Measurements from ENCODE around the gene ASIC3.
"Not testable (repeated sequence)": the region's sequence is repeated elsewhere in the genome, so short reads cannot be mapped to it uniquely, and the experiment has no call there.

The ASIC3 gene

DNA sequence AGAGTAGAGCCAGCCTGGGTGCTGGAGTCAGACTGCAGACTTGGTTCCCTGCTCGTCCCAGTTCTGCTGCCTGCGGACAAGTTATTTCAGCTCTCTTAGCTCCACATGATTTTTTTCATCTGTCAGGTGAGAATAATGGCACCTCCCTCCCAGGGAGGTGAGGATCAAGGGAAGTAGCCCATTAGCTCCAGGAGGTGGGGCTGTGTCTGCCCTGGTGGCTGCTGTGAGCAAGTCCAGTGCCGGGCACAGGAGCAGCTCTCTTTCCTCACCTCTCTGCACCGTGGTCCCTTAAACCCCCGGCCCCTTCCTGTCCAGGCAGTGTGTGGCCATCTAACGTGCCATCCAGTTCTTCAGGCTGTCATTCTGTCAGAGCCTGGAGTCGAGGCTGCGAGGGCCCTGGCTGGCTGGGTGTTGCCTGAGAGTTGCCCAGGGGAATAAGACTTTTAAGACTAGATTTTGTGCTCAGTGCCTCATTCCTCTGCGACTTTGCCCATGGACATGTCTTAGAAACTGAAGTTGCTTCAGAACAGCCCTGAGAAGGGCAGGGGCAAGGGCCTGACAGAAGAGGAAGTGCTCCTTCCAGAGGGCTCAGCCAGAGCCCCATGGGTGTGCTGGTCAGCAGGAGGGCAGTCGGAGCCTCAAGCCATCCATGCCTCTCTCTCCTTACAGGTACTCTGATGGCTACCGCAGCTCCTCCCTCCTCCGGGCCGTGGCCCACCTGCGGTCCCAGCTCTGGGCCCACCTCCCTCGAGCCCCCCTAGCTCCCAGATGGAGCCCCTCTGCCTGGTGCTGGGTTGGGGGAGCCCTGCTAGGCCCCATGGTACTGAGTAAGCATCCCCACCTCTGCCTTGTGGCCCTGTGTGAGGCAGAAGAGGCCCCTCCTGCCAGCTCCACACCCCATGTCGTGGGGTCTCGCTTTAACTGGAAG lies 15.1 kb upstream of the ASIC3 start:
- DNase-seq (ENCODE audit: low read depth in 2 of 2): no peak

DNA sequence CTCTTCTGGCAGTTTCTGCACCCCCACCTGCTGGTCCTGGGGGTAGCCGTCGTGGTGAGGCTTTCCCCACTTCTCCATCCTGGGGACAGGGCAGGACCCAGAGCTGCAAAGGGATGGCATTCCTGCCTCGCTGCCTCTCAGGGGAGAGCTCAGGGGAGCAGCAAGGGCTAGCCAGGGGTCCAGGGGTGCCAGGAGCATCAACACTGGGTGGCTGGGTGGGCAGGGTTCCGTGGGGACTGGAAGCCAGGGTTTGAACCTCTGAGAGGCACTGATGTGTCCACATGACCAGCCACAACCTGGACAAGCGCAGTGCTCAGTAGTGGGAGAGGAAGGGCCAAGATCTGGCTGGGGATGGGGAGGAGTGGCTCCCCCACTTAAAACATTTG lies 14.5 kb upstream of the ASIC3 start:
- no peak for DNase-seq (ENCODE audit: low read depth in 2 of 2)

DNA sequence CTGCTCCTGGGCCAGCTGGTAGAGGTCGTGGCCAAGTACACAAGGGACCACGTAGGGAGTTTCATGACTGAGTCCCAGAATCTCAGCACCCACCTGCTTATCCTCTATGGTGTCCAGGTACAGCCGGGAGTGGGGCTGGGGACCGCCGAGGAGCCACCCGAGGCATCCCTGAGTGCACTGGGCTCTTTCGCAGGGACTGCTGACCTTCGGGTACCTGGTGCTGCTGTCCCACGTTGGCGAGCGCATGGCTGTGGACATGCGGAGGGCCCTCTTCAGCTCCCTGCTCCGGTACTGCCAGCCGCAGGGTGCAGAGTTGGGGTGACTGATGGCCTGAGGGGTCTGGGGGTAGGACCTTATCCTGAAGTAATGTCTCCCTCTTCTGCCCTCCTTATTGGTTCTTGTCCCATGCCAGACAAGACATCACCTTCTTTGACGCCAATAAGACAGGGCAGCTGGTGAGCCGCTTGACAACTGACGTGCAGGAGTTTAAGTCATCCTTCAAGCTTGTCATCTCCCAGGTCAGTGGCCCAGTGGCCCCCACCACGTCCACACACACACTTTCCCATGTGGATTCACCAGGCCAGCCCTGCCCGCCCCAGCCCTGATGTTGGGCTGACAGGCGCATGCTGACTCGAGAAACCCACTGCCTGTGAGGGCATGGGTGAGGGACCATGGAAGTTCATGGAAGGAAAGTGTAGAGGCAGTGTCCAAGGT lies 13.9 kb upstream of the ASIC3 start:
- DNase-seq (ENCODE audit: low read depth in 2 of 2): no peak

DNA sequence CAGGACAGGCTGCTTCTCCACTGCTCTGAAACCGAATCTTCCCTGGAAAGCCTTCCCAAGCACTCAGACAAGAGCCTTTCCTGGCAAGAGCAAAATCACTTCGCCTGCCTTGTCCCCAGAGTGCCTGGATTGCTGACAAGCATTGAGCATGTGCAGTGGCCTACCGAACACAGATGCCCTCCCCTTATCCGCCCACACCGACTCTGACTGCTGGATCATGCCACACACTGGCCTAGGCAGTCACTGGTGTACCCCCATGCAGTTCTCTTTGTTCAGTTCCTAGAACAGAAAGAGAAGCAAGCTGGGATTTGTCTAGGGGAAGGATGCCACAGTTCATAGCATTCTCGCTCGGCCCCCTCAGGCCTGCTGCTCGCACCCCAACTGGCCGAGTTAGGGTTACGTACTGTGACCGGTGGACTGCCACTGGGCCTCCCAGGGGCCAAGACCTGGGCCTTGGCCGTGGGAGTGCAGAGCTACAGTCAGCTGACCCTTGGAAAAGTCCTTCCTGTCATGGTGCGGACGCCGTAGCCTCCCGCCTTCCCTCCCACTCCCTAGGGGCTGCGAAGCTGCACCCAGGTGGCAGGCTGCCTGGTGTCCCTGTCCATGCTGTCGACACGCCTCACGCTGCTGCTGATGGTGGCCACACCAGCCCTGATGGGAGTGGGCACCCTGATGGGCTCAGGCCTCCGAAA lies 13.2 kb upstream of the ASIC3 start:
- no peak for DNase-seq (ENCODE audit: low read depth in 2 of 2)

DNA sequence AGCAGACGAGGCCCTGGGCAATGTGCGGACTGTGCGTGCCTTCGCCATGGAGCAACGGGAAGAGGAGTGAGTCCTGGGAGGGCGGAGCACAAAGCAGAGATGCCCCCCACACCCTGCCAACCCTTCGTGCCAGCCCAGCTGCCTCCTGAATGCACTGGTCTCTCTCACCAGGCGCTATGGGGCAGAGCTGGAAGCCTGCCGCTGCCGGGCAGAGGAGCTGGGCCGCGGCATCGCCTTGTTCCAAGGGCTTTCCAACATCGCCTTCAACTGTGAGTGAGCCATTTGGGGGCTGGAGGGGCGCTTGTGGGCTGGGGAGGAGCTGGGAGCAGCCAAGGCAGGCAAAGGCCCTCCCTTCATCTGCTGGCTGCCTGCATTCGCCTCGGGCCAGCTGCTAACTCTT lies 12.4 kb upstream of the ASIC3 start:
- no peak for DNase-seq (ENCODE audit: low read depth in 2 of 2)

DNA sequence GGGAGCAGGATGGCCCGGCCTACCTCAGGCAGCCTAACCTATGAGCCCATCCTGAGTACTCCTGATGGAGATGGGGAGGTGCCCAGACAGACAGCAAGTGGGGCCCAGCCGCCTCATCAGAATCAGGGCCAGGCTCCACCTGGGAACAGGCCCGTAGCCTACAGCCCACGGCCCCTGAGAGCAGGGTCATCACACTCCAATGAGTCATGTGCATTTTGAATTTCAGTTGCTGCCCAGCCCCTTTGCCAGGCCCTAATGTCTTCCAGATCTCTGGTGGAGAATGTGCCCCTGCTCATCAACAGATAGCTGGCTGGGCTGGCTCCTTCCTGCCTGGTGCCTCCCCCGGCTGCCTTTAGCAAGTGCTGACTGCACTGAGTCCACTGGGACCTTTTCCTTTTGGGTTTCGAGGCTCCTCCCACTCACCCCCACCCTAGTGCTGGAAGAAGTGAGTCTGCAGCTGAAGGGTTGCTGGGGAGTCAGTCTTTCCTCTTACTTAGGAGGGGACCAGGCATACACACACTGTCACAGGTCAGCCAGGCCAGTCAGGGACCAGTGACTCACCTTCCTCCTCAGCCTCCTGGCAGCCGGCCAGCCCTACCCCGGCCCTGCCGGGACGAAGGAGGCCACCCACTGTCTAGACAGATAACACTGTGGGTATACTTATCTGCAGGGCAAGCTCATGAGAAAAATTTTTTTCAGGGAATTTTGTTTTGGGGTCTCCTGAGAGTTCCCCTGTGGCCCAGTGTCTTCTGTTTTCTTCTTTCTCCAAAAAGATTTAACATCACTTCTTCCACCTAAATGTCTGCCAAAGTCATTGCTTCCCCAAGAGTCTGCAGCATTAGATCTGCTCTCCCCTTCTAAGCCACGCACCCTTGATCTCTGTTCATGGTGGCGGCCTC lies 9.1 kb upstream of the ASIC3 start:
- DNase-seq (ENCODE audit: low read depth in 2 of 2): peak; percentile 73

DNA sequence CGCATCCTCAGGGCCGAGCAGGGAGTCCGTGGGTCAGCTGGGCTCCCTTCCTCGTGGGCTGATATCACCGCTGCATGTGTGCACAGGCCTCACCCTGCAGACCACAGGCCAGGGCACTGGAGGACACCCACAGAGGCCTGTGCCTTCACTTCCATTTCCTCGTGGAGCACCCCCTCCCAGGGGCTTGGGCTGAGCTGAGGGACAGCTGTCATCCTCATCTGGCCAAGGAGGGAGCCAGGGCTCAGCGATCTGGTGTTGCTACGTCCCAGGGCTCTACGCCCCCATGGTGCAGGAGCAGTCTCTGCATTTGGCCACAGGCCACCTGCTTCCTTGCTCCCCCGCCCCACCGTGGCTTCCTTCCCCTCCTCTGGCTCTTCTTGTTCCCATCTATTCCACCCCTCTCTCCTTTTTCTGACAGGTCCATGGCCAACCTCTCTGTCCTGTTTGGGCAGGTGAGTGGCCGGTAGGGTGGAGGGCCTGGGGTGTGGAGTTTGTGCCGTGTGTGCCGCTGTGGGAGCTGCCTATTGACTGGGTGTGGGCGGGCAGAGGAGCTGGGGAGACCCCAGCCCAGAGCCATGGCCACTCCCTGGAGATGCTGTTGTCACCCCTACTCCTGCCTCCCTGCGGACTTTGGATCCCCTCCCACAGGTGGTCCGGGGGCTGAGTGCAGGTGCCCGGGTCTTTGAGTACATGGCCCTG lies 8.3 kb upstream of the ASIC3 start:
- DNase-seq (ENCODE audit: low read depth in 2 of 2): no peak

DNA sequence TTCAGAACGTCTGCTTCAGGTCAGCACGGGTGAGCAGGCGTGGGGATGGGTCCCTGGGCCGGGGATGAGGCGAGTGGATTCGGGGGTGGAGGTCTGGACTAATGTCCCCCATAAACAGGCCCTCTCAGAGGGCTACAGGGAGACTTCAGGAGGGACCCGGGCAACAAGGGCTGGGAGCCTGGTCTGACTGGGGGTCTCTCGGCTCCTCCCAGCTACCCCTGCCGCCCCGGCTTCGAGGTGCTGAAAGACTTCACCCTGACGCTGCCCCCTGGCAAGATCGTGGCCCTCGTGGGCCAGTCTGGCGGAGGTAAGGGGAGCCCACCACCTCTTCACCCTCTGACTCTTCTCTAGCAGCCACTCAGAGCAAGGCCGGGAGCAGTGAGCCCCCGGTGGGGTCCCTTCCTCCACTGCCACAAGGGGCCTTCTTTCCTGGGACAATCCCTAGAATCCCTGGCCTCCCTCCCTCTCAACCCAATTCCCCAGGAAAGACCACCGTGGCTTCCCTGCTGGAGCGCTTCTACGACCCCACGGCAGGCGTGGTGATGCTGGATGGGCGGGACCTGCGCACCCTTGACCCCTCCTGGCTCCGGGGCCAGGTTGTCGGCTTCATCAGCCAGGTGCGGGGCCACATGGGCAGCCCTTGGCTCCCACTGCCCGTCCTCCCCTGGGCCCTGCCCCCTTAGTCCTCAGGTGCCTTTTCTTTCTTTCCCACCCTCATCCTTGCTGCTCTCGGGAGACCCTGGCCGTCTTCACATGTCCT lies 7.5 kb upstream of the ASIC3 start:
- DNase-seq (ENCODE audit: low read depth in 2 of 2): no peak

DNA sequence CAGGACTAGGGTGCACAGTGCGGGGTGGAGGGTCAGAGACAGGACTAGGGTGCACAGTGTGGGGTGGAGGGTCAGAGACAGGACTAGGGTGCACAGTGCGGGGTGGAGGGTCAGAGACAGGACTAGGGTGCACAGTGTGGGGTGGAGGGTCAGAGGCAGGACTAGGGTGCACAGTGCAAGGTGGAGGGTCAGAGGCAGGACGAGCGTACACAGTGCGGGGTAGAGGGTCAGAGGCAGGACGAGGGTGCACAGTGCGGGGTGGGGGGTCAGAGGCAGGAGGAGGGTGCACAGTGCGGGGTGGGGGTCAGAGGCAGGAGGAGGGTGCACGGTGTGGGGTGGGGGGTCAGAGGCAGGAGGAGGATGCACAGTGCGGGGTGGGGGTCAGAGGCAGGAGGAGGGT lies 4.9 kb upstream of the ASIC3 start:
- DNase-seq (ENCODE audit: low read depth in 2 of 2): not testable (repeated sequence)

DNA sequence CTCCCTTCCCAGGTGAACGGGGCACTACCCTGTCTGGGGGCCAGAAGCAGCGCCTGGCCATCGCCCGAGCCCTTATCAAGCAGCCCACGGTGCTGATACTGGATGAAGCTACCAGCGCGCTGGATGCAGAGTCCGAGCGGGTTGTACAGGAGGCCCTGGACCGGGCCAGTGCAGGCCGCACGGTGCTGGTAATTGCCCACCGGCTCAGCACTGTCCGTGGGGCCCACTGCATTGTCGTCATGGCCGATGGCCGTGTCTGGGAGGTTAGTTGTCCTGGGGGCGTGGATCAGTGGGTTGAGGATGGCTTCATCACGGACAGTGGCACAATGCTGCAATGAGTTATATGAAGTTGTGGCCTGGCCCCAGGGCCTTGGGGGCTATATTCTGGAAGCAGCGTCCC lies 4.4 kb upstream of the ASIC3 start:
- no peak for DNase-seq (ENCODE audit: low read depth in 2 of 2)

DNA sequence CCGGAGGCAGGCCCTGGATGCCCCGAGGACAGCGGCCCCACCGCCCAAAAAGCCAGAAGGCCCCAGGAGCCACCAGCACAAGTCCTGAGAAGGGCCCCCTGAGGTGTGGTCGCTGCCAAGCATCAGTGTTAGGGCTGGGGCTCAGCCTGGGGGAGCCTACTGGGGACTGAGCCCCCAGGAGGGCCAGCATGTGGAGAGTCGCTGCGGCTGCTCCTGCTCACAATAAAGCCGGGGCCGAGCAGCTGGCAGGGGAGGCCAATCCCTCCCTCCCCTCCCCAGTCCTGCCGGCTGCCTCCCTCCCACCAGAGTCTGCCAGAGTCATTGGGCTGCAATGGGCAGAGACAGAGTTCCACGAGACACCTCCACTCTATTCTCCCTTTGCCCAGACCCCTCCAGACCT lies 3.1 kb upstream of the ASIC3 start:
- DNase-seq (ENCODE audit: low read depth in 2 of 2): no peak

DNA sequence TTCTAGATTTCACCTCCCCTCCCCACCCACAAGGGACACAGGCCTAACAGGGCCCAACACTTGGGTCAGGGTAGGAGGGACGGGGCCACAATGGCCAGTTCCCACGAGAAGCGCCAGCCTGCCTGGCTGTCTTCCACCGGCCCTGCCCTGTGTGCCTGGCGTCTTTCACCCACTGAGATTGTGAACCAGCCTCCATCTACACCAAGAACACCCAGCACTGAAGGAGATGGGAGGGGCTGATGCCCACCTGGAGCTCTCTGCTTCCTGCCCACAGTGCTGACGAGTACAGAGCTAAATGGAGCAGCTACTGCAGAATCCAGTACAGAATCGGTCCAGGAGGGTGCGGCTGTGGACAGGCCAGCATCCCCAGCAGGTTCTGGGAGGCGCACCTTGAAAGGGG lies 2.4 kb upstream of the ASIC3 start:
- no peak for DNase-seq (ENCODE audit: low read depth in 2 of 2)

DNA sequence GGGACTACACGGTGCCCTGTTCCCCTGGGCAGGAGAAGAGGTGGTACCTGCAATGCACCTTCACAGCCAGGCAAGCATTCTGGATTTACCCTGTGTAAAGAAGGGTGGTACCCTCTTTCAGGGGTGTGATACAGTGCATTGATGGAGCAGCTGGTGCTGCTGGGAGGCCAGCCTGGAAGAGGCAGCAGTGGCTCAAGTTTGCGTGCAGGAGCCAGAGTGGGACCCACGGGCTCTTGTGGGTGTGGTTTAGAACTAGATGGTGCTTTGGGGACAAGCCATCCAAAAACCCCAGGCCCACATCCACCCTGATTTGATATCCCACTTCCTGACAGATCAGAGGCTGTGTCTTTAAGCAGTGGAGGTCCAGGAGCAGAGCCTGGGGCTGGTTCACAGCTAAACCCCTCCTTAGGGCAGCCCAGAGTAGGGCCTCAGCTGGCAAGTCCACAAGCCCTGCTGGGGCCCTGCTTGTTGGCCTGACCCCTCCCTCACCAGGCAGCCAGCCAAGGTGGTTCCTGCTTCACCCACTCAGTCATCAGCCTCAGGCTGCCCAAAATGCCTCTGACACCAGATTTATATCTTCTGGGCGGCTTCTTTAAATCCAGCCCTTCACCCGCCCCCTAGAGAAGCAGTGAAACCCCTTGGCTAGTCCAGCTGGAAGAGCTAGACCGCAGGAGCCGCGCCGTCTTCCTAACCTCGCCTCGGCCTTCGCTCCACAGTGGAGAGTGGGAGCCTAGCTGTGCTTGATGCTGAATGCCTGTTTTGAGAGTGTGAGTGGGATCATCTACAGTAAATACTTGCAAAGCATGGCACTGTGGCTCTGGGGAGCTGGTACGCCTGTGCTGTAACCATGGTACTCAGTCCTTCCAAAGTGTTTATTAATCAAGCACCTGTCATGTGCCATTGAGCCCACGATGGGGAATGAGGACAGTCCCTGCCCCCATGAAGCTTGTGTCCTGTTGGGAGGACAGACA lies 1.4 kb upstream of the ASIC3 start:
- no peak for DNase-seq (ENCODE audit: low read depth in 2 of 2)

DNA sequence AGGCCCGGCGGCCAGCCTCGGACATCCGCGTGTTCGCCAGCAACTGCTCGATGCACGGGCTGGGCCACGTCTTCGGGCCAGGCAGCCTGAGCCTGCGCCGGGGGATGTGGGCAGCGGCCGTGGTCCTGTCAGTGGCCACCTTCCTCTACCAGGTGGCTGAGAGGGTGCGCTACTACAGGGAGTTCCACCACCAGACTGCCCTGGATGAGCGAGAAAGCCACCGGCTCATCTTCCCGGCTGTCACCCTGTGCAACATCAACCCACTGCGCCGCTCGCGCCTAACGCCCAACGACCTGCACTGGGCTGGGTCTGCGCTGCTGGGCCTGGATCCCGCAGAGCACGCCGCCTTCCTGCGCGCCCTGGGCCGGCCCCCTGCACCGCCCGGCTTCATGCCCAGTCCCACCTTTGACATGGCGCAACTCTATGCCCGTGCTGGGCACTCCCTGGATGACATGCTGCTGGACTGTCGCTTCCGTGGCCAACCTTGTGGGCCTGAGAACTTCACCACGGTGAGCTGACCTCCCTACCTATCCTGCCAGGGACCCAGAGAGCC lies 656 bp downstream of the ASIC3 start:
- DNase-seq (ENCODE audit: low read depth in 2 of 2): no peak

DNA sequence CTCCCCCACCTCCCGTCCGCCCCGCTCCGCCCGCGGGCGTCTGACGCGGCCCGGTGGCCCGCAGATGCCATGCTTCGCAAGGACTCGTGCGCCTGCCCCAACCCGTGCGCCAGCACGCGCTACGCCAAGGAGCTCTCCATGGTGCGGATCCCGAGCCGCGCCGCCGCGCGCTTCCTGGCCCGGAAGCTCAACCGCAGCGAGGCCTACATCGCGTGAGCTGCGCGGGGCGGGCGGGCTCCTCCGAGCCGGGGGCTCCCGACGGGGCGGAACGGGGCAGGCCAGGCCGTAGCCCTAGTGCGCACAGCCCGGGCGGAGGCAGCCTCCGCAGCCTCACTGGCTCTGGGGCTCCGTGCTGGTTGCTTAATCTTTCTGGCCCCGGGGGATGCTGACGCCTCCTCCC lies 2.8 kb downstream of the ASIC3 start:
- DNase-seq (ENCODE audit: low read depth in 2 of 2): peak in 1 of 2 donors; percentile 27

DNA sequence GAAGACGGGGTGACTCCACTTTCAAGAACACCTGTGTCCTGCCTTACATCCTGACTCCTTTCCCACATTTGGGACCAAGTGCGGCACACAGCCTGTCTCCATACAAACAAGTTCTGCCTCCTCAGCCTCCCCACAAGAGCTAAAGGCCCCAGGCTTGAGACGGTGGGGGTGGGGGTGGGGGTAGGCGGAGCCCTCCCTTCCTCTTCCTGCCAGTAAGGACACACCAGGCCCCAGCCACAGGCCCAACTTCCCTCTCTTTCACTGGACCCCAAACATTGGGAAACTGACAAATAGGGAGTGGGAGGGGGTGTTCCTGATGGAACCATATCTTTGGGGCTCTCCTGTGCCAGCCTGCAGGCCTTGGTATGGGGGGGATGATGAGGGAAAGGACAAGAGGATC lies 4.8 kb downstream of the ASIC3 start:
- DNase-seq (ENCODE audit: low read depth in 2 of 2): no peak

DNA sequence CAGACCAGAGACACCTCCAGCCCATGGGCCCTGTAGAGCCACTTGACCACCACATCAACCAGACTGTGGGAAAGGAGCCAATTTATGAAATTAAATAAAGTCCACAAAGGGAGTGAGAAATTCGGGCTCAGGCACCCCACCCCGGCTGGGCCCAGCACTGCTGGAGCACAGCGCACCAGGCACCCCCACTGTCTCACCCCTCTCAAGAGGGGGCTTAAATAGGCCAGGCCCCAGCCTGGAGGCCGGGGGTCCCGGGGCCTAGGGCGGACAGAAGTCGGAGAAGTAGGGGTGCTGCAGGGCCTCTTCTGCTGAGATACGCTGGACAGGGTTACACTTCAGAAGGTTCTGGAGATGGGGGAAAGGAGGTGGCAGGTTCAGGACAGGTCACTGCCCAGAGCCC lies 5.4 kb downstream of the ASIC3 start:
- no peak for DNase-seq (ENCODE audit: low read depth in 2 of 2)

DNA sequence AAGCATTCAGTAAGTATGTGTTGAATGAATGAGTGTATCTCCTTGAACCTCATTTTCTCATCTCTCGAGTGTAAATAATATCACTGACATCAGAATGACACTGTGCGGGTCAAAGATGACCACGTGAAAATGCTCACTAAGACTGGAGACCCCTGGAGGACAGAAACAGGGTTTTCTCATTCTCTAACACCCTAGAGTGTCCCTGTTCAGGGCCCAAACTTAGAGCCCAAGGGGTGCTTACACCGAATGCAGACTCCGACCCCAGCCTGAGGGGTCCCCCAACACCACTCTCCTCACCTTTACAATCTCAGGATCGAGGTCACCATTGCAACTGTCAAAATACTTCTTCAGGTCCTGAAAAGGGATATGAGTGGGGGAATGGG lies 7.9 kb downstream of the ASIC3 start:
- no peak for DNase-seq (ENCODE audit: low read depth in 2 of 2)

Measured in stimulated activated CD8-positive, alpha-beta memory T cell treated with anti-CD3 and anti-CD28 coated beads, Interleukin-2, amount 100 ng/mL, for 48 hours (primary cell).